PFSK-1 (cell line): ENCODE data around the gene IST1.

Experiments
- FOXP2 ChIP-seq: optimal IDR thresholded peaks from 2 replicates; pipeline ENCODE3; 2011; ENCODE audit warnings: borderline replicate concordance, control low read depth, inconsistent platforms; ENCODE audit not compliant: insufficient read depth; ENCODE audit errors: extremely low read length, extremely low read depth
- POLR2AphosphoS5 ChIP-seq: IDR thresholded peaks from 2 replicates; pipeline ENCODE4 v1.6.1; 2012; ENCODE audit warnings: low read depth, mild to moderate bottlenecking, control low read depth, low read length, moderate library complexity
- REST ChIP-seq, 2 experiments: IDR thresholded peaks; 2 replicates each; pipeline versions ENCODE4 v1.6.1 to v1.8.0; 2011 to 2012; ENCODE audit warnings: low read depth in 2 of 2, low read length in 2 of 2, control low read depth in 1 of 2, inconsistent platforms in 1 of 2, mild to moderate bottlenecking in 1 of 2, moderate library complexity in 1 of 2; ENCODE audit not compliant: insufficient read depth in 1 of 2
- SIN3A ChIP-seq: IDR thresholded peaks from 2 replicates; pipeline ENCODE4 v1.6.1; 2012; ENCODE audit warnings: mild to moderate bottlenecking, low read length, moderate library complexity, borderline replicate concordance; ENCODE audit not compliant: insufficient read depth
- TAF1 ChIP-seq: IDR thresholded peaks from 2 replicates; pipeline ENCODE4 v1.6.1; 2012; ENCODE audit warnings: low read length, control low read depth, borderline replicate concordance; ENCODE audit not compliant: insufficient read depth

The IST1 gene

GRCh38 chr16:71937868-71938510 is 42.7 kb downstream of the IST1 start:
- TF ChIP-seq SIN3A (no peak), POLR2AphosphoS5 (no peak), REST (IDR thresholded peaks at IDR 0.05; ENCODE audit: insufficient read depth in 1 of 2, low read depth in 2 of 2, low read length in 2 of 2) (no peak), FOXP2 (no peak), TAF1 (no peak)

- no peak for TF ChIP-seq FOXP2
- TF ChIP-seq TAF1 = no peak
- no peak for TF ChIP-seq SIN3A
- TF ChIP-seq POLR2AphosphoS5 = no peak
- TF ChIP-seq REST (IDR thresholded peaks at IDR 0.05; ENCODE audit: insufficient read depth in 1 of 2, low read depth in 2 of 2, low read length in 2 of 2) = no peak
These were observed 48.6 kb downstream of the IST1 start for GRCh38 chr16:71943887-71944286.

- TF ChIP-seq TAF1 (no peak), SIN3A (no peak), FOXP2 (no peak), REST (IDR thresholded peaks at IDR 0.05; ENCODE audit: insufficient read depth in 1 of 2, low read depth in 2 of 2, low read length in 2 of 2) (no peak), POLR2AphosphoS5 (no peak)
These were observed 50.3 kb downstream of the IST1 start for GRCh38 chr16:71945616-71946015.

GRCh38 chr16:71952825-71953224 is 57.5 kb downstream of the IST1 start:
- TF ChIP-seq TAF1 = no peak
- TF ChIP-seq REST (IDR thresholded peaks at IDR 0.05; ENCODE audit: insufficient read depth in 1 of 2, low read depth in 2 of 2, low read length in 2 of 2) = no peak
- TF ChIP-seq POLR2AphosphoS5 = no peak
- no peak for TF ChIP-seq SIN3A
- TF ChIP-seq FOXP2 = no peak

GRCh38 chr16:71954180-71954579 is 58.8 kb downstream of the IST1 start:
- no peak for TF ChIP-seq REST (IDR thresholded peaks at IDR 0.05; ENCODE audit: insufficient read depth in 1 of 2, low read depth in 2 of 2, low read length in 2 of 2)
- no peak for TF ChIP-seq FOXP2
- no peak for TF ChIP-seq POLR2AphosphoS5
- no peak for TF ChIP-seq SIN3A
